HepG2 (cell line): ENCODE data around the gene MPV17L2. TPM values are rescaled to one million over a fixed set of nuclear protein-coding genes. Genes with fewer than 3 reads are reported as not detected.

Experiments
- ATAD3A ChIP-seq: sonication (generic); formaldehyde crosslinking; IDR thresholded peaks from 2 replicates; pipeline ENCODE4 v1.4.0; 2020; ENCODE audit warnings: missing genetic modification reagents
- FOSL2 ChIP-seq: sonication (generic); formaldehyde crosslinking; IDR thresholded peaks from 2 replicates; pipeline ENCODE4 v1.4.0; 2020; ENCODE audit warnings: missing genetic modification reagents
- GFI1 ChIP-seq: sonication (generic); formaldehyde crosslinking; IDR thresholded peaks from 2 replicates; pipeline ENCODE4 v1.5.0; 2020; ENCODE audit warnings: missing genetic modification reagents, mild to moderate bottlenecking, borderline replicate concordance
- GLMP ChIP-seq: sonication (generic); formaldehyde crosslinking; IDR thresholded peaks from 2 replicates; pipeline ENCODE4 v1.9.0; 2021; ENCODE audit warnings: missing genetic modification reagents, mild to moderate bottlenecking, borderline replicate concordance
- HOMEZ ChIP-seq: IDR thresholded peaks from 2 replicates; pipeline ENCODE4 v1.6.1; 2016; ENCODE audit warnings: low read depth
- KDM5A ChIP-seq: fragments of 200-600 bp; sonication (generic); IDR thresholded peaks from 2 replicates; pipeline ENCODE4 v1.7.0; 2018; ENCODE audit warnings: antibody characterized with exemption, mild to moderate bottlenecking, low read length, borderline replicate concordance
- KDM5B ChIP-seq: sonication (generic); formaldehyde crosslinking; IDR thresholded peaks from 2 replicates; pipeline ENCODE4 v1.4.0; 2020; ENCODE audit warnings: missing genetic modification reagents, mild to moderate bottlenecking, borderline replicate concordance
- KLF11 ChIP-seq: IDR thresholded peaks from 2 replicates; pipeline ENCODE4 v1.6.1; 2016; ENCODE audit warnings: missing compliant biosample characterization
- MLX ChIP-seq: IDR thresholded peaks from 2 replicates; pipeline ENCODE4 v1.6.1; 2016
- PAXIP1 ChIP-seq: sonication (generic); formaldehyde crosslinking; conservative IDR thresholded peaks from 2 replicates; pipeline ENCODE4 v1.4.0; 2020; ENCODE audit warnings: mild to moderate bottlenecking, missing genetic modification reagents, moderate library complexity
- PHF8 ChIP-seq: sonication (generic); formaldehyde crosslinking; IDR thresholded peaks from 2 replicates; pipeline ENCODE4 v1.5.0; 2020; ENCODE audit warnings: missing genetic modification reagents
- SOX13 ChIP-seq, 3 experiments: fragments of 450-650 bp in 1 of 3; sonication (generic) in 1 of 3; formaldehyde crosslinking in 1 of 3; IDR thresholded peaks in 2 of 3; conservative IDR thresholded peaks in 1 of 3; 2 replicates each; pipeline versions ENCODE4 v1.5.0 to v1.6.1; 2016 to 2020; ENCODE audit warnings: antibody characterized with exemption in 1 of 3, mild to moderate bottlenecking in 1 of 3, missing compliant biosample characterization in 1 of 3, missing genetic modification reagents in 1 of 3, moderate library complexity in 1 of 3
- ZNF12 ChIP-seq: sonication (generic); formaldehyde crosslinking; IDR thresholded peaks from 2 replicates; pipeline ENCODE4 v1.5.0; 2020; ENCODE audit warnings: missing genetic modification reagents
- ZNF501 ChIP-seq: sonication (generic); formaldehyde crosslinking; IDR thresholded peaks from 2 replicates; pipeline ENCODE4 v1.5.1; 2020; ENCODE audit warnings: mild to moderate bottlenecking, moderate library complexity, missing genetic modification reagents
- ZNF569 ChIP-seq: sonication (generic); formaldehyde crosslinking; IDR thresholded peaks from 2 replicates; pipeline ENCODE4 v1.5.0; 2020; ENCODE audit warnings: mild to moderate bottlenecking, missing genetic modification reagents, moderate library complexity, borderline replicate concordance
- ZNF749 ChIP-seq: sonication (generic); formaldehyde crosslinking; IDR thresholded peaks from 2 replicates; pipeline ENCODE4 v1.8.0; 2022; ENCODE audit warnings: mild to moderate bottlenecking, missing genetic modification reagents, moderate library complexity, borderline replicate concordance
- ZNF75D ChIP-seq: sonication (generic); formaldehyde crosslinking; IDR thresholded peaks from 2 replicates; pipeline ENCODE4 v1.8.1; 2023; ENCODE audit warnings: missing genetic modification reagents, mild to moderate bottlenecking, borderline replicate concordance
- ZNF782 ChIP-seq: sonication (generic); formaldehyde crosslinking; IDR thresholded peaks from 2 replicates; pipeline ENCODE4 v1.4.0; 2020; ENCODE audit warnings: missing genetic modification reagents, mild to moderate bottlenecking, borderline replicate concordance
- ZNF891 ChIP-seq: sonication (generic); formaldehyde crosslinking; IDR thresholded peaks from 2 replicates; pipeline ENCODE4 v1.5.0; 2020; ENCODE audit warnings: mild to moderate bottlenecking, missing genetic modification reagents
- polyA plus RNA-seq, 8 experiments: library from polyadenylated mRNA; depleted of rRNA in 3 of 8; stranded (reverse) in 7 of 8; unstranded in 1 of 8; fragments of >200 nt; fragmentation: Illumina TruSeq in 4 of 8; extraction: Trizol in 4 of 8; gene quantifications; 2 replicates each; pipeline versions ENCODE4 v1.2.1 to v1.2.3, GENCODE V29; 2011 to 2016; ENCODE audit warnings: low read depth in 4 of 8, missing spikeins in 1 of 8, mixed read lengths in 1 of 8; ENCODE audit not compliant: insufficient read depth in 1 of 8
- total RNA-seq, 5 experiments: library from RNA; depleted of rRNA; stranded (reverse); fragments of >200 nt; fragmentation: Illumina TruSeq; extraction: Trizol; gene quantifications; 2 replicates each; pipeline ENCODE4 v1.2.3, GENCODE V29; 2016; ENCODE audit warnings: low read depth in 1 of 5

MPV17L2 gene
- total and polyA plus RNA-seq, 2 of the 13 experiments (the other 11 are each of a cell fraction or from before 2014, with no cell fraction given): 13.6 to 16.7 TPM

GRCh38 chr19:18221815-18222725 is 29.1 kb downstream of the MPV17L2 start (continued):
- TF ChIP-seq HOMEZ (CRISPR knock-in tag) (0 out of 2 replicates have a peak, but pooled peaks have one; percentile 29), KDM5B (CRISPR knock-in tag) (no peak), KLF11 (no peak), FOSL2 (no peak; the same call in 1 of the 2 replicates), GFI1 (no peak), ZNF749 (no peak), GLMP (CRISPR knock-in tag) (no peak), ZNF501 (0 out of 2 replicates have a peak, but pooled peaks have one; percentile 18), ZNF891 (CRISPR knock-in tag) (no peak), ZNF569 (CRISPR knock-in tag) (no peak), ZNF75D (CRISPR knock-in tag) (no peak), MLX (no peak), ZNF12 (CRISPR knock-in tag) (no peak), ATAD3A (CRISPR knock-in tag) (no peak), PAXIP1 (no peak; the same call in 1 of the 2 replicates), PHF8 (CRISPR knock-in tag) (peak; percentile 40; the same call in 1 of the 2 replicates), ZNF782 (no peak), KDM5A (no peak), SOX13 (IDR thresholded peaks at IDR 0.05) (no peak), SOX13 (CRISPR knock-in tag; conservative IDR thresholded peaks at IDR 0.05 in 1 of 2, IDR thresholded peaks at IDR 0.05 in 1 of 2) (no peak)
